ENCODE results near the gene MYO16. TPM values are rescaled to one million over a fixed set of nuclear protein-coding genes. Genes with fewer than 3 reads are reported as not detected.

Gene MYO16
- total and polyA plus RNA-seq, 2 of the 4 experiments (the other 2 are of a cell fraction), result under 0.01 to 0.03 TPM

- Histone ChIP-seq H3K9ac (ENCODE audit: low read depth, low read length) (no peak overlapping the region), H3K4me2 (ENCODE audit: low read depth, low read length) (no peak overlapping the region), H3K23ac (ENCODE audit: low read depth, low read length) (no peak overlapping the region), H2AFZ (replicated peaks; ENCODE audit: low read length, poor library complexity) (no peak overlapping the region), H3K9me1 (ENCODE audit: insufficient read depth, low read length) (no peaks in the 10 kb centered on the region; the same call in 1 of the 2 replicates), H2BK120ac (ENCODE audit: low read depth, low read length) (no peak overlapping the region), H2BK20ac (ENCODE audit: low read depth, low read length) (no peak overlapping the region), H3K4me3 (ENCODE audit: insufficient read depth, low read depth, low read length) (no peak overlapping the region), H4K8ac (ENCODE audit: low read depth in 2 of 2, low read length in 2 of 2) (no peak overlapping the region), H3K18ac (ENCODE audit: low read depth, low read length) (no peak overlapping the region), H3K4me1 (ENCODE audit: control insufficient read depth, insufficient read depth, low read length) (no peaks in the 10 kb centered on the region; the same call in 1 of the 2 replicates), H2BK5ac (ENCODE audit: low read depth, low read length, poor library complexity, severe bottlenecking) (no peak overlapping the region), H3K4ac (ENCODE audit: low read depth, low read length) (no peak overlapping the region), H2AK5ac (ENCODE audit: low read depth, low read length) (no peak overlapping the region), H4K5ac (ENCODE audit: low read depth, low read length) (no peak overlapping the region), H3K79me1 (ENCODE audit: low read depth in 1 of 2, low read length in 2 of 2) (no peaks in the 10 kb centered on the region), H3K9me3 (ENCODE audit: control insufficient read depth, insufficient read depth, low read length) (no peaks in the 10 kb centered on the region), H3K27ac (ENCODE audit: insufficient read depth, low read length) (no peak overlapping the region), H2AK9ac (replicated peaks; ENCODE audit: low read depth, low read length, poor library complexity) (no peak overlapping the region), H4K91ac (ENCODE audit: insufficient read depth, low read depth, low read length) (peak overlapping the region; percentile 42; the same call in 1 of the 2 replicates), H3K56ac (ENCODE audit: extremely low read depth, insufficient read depth, low read length) (no peak overlapping the region; the same call in 1 of the 2 replicates), H2BK15ac (ENCODE audit: low read depth, low read length) (no peak overlapping the region), H4K20me1 (ENCODE audit: insufficient read depth, low read length) (no peaks in the 10 kb centered on the region), H3K36me3 (ENCODE audit: control insufficient read depth, insufficient read depth, low read length) (no peaks in the 10 kb centered on the region), H3K14ac (replicated peaks; ENCODE audit: low read depth, low read length) (no peak overlapping the region), H3K27me3 (ENCODE audit: control insufficient read depth, insufficient read depth, low read length) (no peaks in the 10 kb centered on the region)
- no CpG with 5 or more reads among the region's 4 CpGs for WGBS, 2 experiments (ENCODE audit: extremely low coverage in 2 of 2, insufficient read length in 1 of 2)
- TF ChIP-seq, protein P1, sequence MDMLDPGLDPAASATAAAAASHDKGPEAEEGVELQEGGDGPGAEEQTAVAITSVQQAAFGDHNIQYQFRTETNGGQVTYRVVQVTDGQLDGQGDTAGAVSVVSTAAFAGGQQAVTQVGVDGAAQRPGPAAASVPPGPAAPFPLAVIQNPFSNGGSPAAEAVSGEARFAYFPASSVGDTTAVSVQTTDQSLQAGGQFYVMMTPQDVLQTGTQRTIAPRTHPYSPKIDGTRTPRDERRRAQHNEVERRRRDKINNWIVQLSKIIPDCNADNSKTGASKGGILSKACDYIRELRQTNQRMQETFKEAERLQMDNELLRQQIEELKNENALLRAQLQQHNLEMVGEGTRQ (IDR thresholded peaks at IDR 0.05; ENCODE audit: low read depth, low read length), result no peak
- TF ChIP-seq CEBPB (IDR thresholded peaks at IDR 0.05; ENCODE audit: low read depth, low read length) (no peak), CHD1 (IDR thresholded peaks at IDR 0.05; ENCODE audit: low read depth, low read length) (no peak), RAD21 (IDR thresholded peaks at IDR 0.05; ENCODE audit: low read length) (no peak), POLR2A (IDR thresholded peaks at IDR 0.05; ENCODE audit: low read depth, low read length) (no peak), MAZ (IDR thresholded peaks at IDR 0.05; ENCODE audit: borderline replicate concordance, low read depth, low read length) (no peak), NFE2L2 (IDR thresholded peaks at IDR 0.05; ENCODE audit: low read depth, low read length) (no peak), MXI1 (IDR thresholded peaks at IDR 0.05; ENCODE audit: borderline replicate concordance, low read depth, low read length) (no peak), SMC3 (IDR thresholded peaks at IDR 0.05; ENCODE audit: low read depth, low read length) (no peak), FOS (IDR thresholded peaks at IDR 0.05; ENCODE audit: low read depth, low read length) (no peak), RFX5 (IDR thresholded peaks at IDR 0.05; ENCODE audit: low read depth, low read length) (no peak), RCOR1 (IDR thresholded peaks at IDR 0.05; ENCODE audit: insufficient replicate concordance, low read length) (no peak), MAFK (IDR thresholded peaks at IDR 0.05; ENCODE audit: low read depth, low read length) (no peak), CTCF (conservative IDR thresholded peaks at IDR 0.05; ENCODE audit: low read depth, low read length) (no peak), BHLHE40 (IDR thresholded peaks at IDR 0.05; ENCODE audit: low read depth, low read length) (no peak)
- TF ChIP-seq, protein P2, sequence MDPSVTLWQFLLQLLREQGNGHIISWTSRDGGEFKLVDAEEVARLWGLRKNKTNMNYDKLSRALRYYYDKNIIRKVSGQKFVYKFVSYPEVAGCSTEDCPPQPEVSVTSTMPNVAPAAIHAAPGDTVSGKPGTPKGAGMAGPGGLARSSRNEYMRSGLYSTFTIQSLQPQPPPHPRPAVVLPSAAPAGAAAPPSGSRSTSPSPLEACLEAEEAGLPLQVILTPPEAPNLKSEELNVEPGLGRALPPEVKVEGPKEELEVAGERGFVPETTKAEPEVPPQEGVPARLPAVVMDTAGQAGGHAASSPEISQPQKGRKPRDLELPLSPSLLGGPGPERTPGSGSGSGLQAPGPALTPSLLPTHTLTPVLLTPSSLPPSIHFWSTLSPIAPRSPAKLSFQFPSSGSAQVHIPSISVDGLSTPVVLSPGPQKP (IDR thresholded peaks at IDR 0.05; ENCODE audit: borderline replicate concordance, low read depth, low read length), result no peak
- intact Hi-C loops (cut with micrococcal nuclease), result no loop called here
- ATAC-seq (ENCODE audit: low read depth) (no peak; the same call in 1 of the 2 replicates), DNase-seq (no peak)
- BruUV-seq (replicated peaks), result no TSS peak
- POLR2A ChIA-PET (ENCODE audit: unreplicated experiment), result no interaction called here
- CTCF ChIA-PET, result interaction anchor here (0.6 to 1.9 kb wide), 3 partner anchors 19 to 100 kb away, joined by 4 read pairs; no protein-coding TSS in a partner anchor
- dilution Hi-C loops (cut with HindIII; ENCODE audit: low sequenced_read_pairs, unreplicated experiment), result no loop called here
- in situ Hi-C loops (cut with MboI; ENCODE audit: low sequenced_read_pairs), result no loop called here
These were observed 569.9 kb downstream of the MYO16 start for GRCh38 chr13:109199280-109199679.
